PC-9 (cell line): Measurements from ENCODE around the gene CCT5.

Experiments
- CTCF ChIP-seq: fragments of 200-600 bp; sonication (generic); conservative IDR thresholded peaks from 2 replicates; pipeline ENCODE4 v1.6.1; 2017; ENCODE audit warnings: mixed run types, antibody characterized with exemption, mild to moderate bottlenecking, moderate library complexity
- EZH2 ChIP-seq: fragments of 200-600 bp; sonication (generic); IDR thresholded peaks from 2 replicates; pipeline ENCODE4 v1.8.0; 2017; ENCODE audit warnings: antibody characterized with exemption, low read depth

- TF ChIP-seq CTCF, result no peak
- TF ChIP-seq EZH2, result no peak
These were observed 31.4 kb upstream of the CCT5 start for GRCh38 chr5:10218658-10219057.
